Stimulated activated CD8-positive, alpha-beta memory T cell treated with anti-CD3 and anti-CD28 coated beads, Interleukin-2, amount 100 ng/mL, for 48 hours (primary cell): ENCODE data around the gene NCF1.
"Not testable (repeated sequence)": the region's sequence is repeated elsewhere in the genome, so short reads cannot be mapped to it uniquely, and the experiment has no call there.

Experiments
- DNase-seq, 2 donors: peaks; one replicate each; pipeline ENCODE4 v3.0.0-alpha.2; 2020; ENCODE audit warnings: low read depth in 2 of 2

NCF1 gene

DNA sequence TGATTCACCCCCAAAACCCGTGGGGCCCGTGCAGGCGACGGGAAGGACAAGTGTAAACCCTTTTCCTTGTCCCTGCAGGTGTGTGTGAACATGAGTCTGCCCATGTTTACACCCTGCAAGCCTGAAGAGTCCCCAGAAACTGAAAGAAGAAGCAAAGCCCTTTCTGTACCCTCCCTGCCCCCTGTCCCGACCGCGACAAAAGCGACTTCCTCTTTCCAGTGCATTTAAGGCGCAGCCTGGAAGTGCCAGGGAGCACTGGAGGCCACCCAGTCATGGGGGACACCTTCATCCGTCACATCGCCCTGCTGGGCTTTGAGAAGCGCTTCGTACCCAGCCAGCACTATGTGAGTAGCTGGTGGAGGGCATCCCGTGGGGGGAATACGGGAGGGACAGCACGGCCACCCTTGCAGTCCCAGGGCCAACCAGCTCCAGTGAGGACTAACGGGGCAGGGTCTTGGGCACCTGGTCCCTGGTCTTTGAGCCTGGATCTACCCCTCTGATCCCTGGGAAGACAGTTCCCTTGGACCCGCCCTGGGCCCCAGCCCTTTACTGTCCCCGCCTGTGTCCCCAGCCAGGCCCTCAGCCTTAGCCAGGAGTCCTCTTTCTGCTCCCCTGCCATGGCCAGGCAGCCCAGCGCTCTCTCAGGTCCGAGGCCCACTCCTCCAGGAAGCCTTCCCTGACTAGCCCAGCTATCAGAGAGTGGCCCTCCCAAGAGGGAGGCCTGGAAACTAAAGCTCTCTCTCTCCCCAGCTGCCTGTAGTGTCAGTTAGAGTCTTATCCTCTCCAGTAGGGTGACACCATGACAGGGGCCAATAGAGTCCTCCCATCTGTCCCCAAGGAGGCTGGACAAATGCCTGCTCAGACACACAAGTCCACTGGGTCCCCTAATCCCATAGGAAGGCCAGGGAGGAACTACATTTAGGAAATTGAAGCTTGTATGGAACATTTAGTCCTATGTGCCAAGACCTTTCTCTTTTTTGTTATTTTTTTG, at the start of gene NCF1:
NCF1 (plus strand) TSS at position 252 of the 991 bp plus-strand sequence; CDS start at position 273, 21 bp downstream.
- DNase-seq, result not testable (repeated sequence)

DNA sequence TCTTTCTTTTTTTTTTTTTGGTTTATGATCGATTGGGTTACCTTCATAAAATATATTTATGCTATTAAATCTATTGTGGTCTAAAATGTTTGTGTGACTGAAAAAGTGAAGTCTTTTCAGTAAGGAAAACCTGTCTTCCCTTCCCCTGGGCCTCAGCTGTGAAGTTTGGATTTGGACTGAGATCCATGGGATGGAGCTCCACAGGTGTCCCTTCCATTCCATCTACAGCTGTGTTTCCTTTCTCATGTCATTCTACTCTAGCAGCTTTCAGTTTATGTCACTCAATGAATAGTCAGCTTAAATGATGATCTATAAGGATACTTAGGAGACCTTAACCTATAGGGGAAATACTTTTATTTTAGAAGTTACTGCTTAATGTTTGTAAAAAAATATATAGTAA, 48.0 kb upstream of the NCF1 start:
- no peak for DNase-seq

DNA sequence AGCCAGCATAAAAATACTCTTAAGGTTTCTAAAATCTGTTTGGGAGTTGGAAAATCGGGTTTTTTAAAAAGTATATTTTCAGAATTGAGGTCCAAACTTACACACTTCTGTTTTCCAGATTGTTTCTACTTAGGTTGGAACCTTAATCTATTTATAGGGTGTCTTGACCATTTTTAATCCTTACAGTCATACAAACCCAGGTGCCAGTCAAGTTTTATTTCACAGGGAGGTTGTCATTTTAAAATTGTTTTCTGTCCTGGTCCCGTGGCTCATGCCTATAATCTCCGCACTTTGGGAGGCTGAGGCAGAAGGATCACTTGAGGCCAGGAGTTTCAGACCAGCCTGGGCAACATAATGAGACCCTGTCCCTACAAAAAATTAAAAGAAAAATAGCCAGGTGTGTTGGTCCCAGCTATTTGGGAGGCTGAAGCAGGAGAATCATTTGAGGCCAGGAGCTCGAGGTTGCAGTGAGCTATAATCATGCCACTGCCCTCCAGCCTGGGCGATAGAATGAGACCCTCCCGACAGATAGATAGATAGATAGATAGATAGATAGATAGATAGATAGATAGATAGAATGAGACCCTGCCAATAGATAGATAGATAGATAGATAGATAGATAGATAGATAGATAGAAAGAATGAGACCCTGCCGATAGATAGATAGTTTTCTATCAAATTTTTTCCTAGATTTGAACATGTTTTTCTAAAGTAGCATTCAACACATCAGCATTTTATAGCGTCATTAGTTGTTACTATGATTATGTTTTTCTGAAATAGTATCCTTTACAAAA, 47.3 kb upstream of the NCF1 start:
- DNase-seq, result no peak

DNA sequence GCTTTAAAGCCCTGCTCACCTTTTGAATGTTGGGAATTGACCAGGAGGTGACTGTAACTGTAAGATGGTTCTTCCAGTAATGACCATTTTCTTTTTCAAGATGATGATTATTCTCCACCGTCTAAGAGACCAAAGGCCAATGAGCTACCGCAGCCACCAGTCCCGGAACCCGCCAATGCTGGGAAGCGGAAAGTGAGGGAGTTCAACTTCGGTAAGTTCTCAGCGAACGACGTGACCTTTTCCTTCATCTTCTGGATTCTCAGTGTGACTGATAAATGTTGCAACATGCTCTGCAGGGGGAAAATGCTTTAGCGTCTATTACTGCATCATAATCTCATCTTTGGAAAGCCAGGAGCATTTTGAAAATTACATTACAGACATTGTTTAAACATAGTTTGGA, 45.1 kb upstream of the NCF1 start:
- DNase-seq, result not testable (repeated sequence)

DNA sequence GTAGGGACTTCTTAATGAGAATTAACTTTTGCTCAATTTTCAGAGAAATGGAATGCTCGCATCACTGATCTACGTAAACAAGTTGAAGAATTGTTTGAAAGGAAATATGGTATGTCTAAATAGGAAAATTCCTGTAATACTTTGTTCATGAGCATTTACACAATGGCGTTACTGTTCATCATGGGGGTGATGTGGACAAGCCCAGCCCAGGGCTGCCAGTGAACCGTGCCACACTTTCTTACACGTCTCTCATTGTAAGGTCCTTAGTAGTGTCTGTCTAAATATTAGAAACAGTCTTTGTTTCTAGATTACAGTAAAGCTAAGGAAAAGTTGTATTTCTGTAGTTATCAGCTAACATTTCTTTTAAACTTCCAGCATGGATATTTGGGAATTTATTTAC, 43.6 kb upstream of the NCF1 start:
- DNase-seq, result not testable (repeated sequence)

DNA sequence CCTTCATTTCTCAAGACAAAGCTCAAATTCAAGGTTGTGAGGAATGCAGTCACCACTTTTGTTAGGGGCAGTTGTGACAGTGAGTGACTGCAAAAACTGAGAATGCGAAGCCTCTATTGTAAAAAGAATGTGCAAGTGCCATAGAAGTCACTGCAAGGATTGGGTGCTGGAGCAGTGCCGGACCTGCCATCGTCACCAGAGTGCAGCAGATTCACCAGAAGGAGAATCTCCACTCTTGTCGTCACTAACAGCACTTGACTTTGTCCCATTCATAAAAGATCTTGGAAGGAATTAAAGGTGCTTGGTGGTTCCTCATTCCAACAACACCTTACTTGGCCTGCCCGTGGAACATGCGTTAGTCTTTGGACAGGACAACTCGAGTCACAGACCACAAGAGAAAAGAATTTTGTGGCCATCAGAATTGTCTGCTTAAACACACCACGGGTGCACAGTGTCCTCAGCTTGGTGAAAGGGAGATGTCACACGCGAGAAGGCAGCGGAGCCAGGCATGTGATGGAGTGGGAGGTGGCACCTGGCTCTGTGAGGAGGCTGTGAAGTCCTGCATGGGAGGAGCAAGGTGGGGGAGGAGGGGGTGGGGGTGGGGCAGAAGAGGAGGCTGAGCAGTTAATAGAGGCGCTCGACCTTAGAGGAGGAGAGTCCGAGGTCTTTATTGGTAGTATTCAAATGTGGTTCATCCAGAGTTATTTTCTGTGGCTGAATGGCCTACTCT, 33.7 kb upstream of the NCF1 start:
- DNase-seq, result not testable (repeated sequence)

DNA sequence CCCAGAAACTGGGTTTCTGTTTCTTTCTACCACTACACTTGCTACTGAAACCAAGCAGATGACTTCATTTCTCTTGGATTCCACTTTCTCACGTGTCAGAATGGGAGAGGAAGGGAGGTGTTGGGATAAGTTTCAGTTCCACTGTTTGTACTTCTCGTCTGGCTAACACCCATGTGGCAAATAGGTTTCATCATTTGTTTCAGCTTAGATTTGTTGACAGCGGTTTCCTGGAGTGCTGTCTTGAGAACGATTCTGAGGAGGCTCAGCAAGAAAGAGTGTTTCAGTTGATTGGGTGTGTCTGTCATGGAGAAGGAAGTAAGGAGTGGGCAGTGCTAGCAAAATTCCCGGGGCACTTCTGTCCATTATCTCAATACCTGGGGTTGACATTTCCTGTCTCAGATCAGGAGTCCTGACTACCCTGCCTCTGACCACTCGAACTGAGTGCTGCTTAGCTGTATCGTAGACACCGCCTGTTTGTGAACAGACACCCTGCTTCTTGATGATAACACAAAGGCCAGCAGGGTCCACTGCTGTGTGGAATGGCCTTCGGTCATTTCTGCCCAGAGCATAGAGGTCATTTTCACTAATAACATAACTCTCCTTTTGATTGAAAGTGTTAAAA, 29.8 kb upstream of the NCF1 start:
- not testable (repeated sequence) for DNase-seq

DNA sequence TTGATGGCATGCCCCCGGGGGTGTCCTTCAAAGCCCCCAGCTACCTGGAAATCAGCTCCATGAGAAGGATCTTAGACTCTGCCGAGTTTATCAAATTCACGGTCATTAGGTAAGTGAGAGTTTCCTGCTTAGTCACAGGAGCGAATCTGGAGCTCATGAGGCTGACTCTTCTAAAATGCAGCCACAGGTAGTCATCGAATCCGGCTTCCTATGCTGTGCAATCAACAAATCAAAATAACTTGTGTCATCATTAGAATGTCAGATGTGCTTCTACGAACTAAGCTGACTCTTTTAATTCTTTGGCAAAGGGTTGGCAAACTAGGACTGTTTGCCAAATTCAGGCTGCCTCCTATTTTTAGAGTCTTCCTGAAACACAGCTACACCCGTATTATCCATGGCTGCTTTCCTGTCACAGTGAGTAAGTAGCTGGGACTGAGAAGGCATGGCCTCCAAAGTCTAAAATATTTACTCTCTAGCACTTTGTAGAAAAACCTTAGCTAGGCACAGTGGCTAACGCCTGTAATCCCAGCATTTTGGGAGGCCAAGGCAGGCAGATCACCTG, 19.8 kb upstream of the NCF1 start:
- DNase-seq, result not testable (repeated sequence)

DNA sequence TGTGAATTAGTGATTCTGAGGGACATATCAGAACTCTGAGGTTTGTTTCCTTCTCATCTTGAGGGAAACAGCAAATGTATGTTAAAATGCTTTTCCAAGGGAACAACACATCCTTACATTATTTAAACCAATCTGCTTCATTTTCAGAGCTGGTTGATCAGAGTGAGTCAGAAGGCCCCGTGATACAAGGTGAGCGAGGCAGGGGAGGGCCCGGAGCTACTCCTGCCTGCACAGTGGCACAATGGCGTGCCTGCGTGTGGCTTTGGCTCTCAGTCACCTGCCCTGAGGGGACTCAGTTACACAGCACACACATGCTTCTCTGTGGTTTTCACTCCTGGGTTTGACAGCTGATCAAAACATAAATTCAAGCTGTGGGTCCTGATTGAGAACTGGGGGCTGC, 17.1 kb upstream of the NCF1 start:
- not testable (repeated sequence) for DNase-seq

DNA sequence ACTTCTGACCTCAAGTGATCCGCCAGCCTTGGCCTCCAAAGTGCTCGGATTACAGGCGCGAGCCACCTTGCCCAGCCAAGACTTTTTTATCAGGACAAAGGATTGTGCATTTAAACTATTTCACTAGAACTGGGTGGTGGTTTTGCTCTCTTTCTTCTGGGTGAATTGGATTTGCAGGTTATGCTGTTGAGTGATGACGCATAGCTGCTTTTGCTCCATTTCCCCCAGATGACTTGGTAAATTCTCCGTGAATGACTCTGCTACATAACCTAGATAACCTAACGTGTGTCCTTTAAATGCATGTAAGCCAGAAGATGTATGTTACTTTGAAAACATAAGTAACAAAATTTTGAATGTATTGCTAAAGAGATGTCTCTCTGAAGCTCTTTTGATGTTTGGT, 15.5 kb upstream of the NCF1 start:
- not testable (repeated sequence) for DNase-seq

DNA sequence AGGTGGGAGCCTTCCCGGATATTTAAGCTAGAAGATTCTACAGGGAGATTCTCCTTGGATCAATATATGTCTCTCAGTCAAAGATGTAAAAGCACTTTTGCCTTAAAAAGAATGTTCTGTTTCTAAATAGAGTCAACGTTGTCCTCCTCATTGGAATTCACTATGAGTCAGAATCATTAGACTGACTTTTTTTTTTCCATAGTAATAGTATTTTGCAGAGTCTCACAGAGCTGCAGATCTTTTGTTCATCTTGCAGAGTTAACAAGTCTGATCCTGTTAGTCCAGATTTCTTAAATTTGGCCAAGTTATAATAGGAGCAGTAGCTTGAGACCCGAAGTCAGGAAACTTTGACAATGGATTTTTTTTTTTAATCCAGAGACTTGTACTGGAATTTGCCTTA, 14.8 kb upstream of the NCF1 start:
- DNase-seq, result not testable (repeated sequence)

DNA sequence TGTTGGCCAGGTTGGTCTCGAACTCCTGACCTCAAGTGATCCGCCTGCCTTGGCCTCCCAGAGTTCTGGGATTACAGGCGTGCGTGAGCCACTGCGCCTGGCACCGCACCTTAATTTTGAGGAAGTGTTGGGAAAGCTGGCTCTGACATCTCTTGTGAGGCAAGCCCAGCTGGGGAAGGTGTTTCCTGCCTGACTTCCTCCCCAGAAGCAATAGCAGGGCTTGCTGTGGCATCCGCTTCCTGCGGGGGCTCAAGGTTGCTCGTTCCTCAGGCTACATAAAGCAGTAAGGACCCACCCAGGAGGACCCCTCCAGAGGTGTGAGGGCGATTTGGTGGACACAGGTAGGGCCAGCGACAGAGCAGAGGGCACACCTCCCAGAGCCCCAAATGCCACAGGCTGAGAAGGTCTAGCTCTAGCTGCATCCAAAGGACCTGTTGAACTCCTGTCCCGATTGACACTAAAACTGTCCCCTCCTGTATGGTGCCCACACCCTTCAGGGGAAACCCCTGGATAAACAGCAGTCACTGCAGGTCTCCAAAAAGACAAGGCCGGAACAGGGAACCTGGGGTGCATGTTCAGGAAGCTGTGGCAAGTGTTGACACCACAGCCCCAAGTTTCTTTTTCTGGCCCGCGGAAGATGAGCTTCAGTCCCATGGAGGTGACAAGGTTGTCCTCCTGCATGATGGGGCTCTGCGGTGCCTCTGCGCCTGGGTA, 8.4 kb upstream of the NCF1 start:
- DNase-seq, result not testable (repeated sequence)

DNA sequence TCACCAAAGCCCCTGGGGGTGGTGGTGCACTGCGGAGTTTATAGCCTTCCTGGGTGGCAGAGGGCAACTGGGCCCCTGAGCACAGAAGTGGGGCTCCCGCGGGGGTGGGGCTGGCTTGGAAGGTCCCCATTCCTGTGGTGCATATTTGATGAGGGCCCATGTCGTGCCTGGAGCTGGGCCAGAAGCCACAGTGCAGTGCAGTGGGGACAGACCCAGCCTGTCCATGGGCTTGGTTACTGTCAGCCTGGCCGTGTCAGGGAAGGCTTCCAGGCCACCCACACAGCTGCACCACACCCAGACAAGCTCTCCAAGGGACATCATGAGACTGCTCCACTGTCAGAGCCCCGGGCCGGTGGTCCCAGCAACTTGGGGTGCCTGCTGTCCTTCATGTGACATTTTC, 7.3 kb upstream of the NCF1 start:
- not testable (repeated sequence) for DNase-seq

DNA sequence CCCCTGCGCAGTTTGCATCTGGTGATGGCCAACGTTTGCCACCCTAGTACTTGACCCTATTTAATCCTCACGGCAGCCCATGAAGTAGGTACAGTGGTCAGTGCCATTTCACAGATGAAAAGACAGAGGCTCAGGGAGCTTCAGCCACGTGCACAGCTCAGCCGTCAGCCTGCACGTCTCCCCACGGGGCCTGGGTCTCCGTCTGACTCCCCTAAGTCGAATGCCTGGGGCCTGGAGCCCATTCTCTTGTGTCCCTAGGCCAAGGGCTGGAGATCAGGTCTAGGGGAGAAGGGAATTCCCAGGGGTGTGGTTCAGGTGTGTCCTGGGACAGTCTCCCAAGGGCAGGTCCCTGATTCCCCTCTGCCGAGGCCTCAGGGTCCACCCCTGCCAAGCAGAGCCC, 6.8 kb upstream of the NCF1 start:
- DNase-seq, result not testable (repeated sequence)

DNA sequence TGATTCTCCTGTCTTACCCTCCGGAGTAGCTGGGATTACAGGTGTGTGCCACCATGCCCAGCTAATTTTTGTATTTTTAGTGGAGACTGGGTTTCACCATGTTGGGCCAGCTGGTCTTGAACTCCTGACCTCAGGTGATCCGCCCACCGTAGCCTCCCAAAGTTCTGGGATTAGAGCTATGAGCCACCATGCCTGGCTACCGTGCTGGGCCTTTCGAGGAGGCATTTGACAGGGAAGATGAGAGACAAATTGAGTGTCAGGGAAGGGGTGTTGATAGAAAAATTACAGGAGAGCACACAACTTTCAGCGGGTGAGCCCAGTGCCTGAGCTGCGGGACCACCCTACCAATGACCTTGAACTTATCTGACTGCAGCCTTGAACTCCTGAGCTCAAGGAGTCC, 3.7 kb upstream of the NCF1 start:
- not testable (repeated sequence) for DNase-seq

DNA sequence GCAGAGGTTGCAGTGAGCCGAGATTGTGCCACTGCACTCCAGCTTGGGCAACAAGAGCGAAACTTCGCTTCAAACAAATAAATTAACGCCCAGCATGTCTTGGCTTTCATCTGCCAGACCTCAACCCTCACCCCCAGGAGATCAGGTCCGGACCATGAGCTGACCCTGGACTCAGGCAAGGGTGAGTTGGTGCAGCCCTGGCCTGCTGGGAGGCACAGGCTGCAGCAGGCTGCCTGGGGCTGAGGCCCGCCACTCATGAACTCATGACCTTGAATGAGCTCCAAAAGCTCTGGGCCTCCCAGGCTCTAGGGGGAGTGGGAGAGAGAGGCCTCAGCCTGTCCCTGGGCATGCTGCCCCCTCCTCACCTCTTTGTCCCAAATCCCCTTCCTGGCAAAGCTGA, 1.7 kb upstream of the NCF1 start:
- not testable (repeated sequence) for DNase-seq

DNA sequence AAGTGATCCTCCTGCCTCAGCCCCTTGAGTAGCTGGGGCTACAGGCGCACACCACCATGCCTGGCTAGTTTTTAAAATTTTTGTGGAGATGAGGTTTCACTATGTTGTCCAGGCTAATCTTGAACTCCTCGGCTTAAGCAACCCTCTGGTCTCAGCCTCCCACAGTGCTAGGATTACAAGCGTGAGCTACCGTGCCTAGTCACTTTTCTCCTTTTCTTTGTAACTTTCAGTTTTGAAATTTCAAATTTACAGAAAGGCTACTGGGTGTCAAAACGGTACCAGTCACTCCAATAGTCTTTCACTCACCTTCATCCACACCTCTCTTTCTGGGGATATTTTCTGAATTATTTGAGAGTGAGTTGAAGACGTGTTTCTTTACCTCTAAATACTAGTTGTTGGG, 1.3 kb downstream of the NCF1 start:
- DNase-seq, result not testable (repeated sequence)

DNA sequence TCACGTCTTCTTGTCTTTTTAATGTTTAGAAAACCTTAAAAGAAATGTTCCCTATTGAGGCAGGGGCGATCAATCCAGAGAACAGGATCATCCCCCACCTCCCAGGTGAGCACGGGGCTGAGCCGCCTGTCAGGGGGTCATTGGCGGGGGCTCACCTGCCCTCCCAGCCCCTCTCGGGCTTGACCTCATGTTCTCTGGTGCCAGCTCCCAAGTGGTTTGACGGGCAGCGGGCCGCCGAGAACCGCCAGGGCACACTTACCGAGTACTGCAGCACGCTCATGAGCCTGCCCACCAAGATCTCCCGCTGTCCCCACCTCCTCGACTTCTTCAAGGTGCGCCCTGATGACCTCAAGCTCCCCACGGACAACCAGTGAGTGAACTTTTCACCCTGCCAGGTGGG, 5.2 kb downstream of the NCF1 start:
- not testable (repeated sequence) for DNase-seq

DNA sequence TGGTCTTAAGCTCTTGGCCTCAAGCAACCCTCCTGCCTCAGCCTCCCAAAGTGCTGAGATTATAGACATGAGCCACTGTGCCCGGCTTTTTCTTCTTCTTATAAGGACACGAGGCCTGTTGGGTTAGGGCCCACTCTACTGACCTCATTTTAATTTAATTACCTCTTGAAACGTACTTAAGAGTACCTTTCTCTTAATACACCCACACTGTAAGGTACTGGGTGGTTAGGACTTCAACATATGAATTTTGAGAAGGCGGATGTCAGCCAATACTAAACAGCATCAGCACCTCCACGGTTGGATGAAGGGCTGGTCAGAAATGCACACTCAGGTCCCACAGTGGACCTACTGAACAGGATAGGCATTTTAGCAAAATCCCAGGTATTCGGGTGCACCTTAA, 7.9 kb downstream of the NCF1 start:
- not testable (repeated sequence) for DNase-seq

DNA sequence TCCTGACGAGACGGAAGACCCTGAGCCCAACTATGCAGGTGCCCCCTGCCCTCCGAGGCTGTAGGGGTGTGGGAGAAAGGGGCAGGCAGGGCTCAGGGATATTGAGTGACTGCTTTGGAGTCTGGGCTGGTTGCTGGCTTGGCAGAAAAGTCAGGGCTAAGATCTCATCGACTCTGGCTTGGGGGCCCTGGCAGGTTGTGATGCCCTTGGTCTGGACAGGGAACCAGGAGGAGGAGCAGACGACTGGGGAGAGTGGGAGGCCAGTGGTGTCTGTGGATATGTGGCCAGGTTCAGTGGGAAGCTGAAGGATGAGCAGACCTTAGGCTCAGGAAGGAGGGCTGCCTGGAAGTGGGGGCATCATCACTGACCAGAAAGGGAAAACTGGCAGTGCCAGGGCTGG, 9.8 kb downstream of the NCF1 start:
- not testable (repeated sequence) for DNase-seq
